ENCODE measurements around the gene CEACAM4.
"Not testable (repeated sequence)": the region's sequence is repeated elsewhere in the genome, so short reads cannot be mapped to it uniquely, and the experiment has no call there.

The CEACAM4 gene

GRCh38 chr19:41582577-41583182 is 44.2 kb downstream of the CEACAM4 start:
- DNase-seq, result not testable (repeated sequence)

- not testable (repeated sequence) for DNase-seq
Measured at GRCh38 chr19:41581068-41581467, 45.8 kb downstream of the CEACAM4 start.

DNA sequence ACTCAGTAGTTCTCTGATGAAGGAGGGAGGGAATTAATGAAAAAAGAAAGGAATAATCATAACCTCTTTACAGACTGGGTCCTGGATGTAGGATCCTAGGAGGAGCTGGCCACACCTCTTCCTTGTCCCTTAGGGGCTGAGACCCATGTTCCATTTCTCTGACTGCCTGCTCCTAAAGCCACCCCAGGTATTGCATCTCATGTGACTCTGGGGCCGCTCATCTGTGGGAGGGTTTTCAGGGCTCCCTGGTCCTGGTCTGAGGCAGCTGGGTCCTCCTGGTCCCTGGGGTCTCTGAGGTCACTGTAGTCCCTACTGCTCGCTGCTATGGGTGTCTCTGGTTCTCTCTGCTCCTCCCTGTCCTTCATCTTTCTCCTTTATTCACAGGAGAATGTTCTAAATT is 48.0 kb downstream of the CEACAM4 start:
- DNase-seq, result no peak

GRCh38 chr19:41577833-41578232 is 49.0 kb downstream of the CEACAM4 start:
- no peak for DNase-seq

- no peak for DNase-seq
Measured at GRCh38 chr19:41577144-41577830, 49.6 kb downstream of the CEACAM4 start.

DNA sequence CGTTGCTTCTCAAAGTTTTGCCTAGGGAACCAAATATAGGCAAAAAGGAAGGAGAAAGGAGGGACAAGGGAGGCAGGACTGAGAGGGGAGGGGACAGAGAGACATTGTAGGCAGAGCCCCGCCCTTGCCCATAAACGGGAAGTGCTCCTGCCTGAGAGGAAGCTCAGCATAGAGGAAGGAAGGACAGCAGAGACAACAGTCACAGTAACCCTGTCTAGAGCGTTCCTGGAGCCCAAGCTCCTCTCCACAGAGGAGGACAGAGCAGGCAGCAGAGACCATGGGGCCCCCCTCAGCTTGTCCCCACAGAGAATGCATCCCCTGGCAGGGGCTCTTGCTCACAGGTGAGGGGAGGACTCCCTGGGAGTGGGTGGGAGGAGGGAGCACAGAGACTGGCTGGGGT is 50.9 kb downstream of the CEACAM4 start, which contains the start of gene CEACAM21:
Gene CEACAM21, plus strand, starts transcription at position 169 of the 400 bp plus-strand sequence. Its CDS starts 109 bp downstream, at position 278.
- no peak for DNase-seq

DNA sequence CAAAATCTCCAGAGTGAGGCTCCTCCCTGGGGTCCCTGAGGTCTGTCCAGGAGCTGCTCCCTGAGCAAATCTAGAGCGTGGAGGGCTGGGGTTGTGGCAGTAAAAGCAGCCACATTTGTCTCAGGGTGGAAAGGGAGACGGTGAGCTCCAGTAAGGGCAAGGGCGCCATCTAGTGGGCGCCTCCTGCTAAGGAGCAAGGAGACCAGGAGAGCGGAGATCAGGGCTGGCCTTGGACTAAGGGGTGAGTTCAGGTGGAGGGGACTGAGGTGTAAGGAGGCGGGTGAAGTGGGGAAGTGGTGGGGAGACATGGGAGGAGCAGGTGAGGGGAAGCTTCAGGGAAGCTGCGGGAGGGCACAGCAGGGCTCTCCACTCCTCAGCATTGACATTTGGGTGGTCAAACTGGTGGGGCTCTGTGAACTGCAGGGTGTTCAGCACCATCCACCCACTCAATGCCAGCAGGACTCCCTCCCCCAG is 56.2 kb downstream of the CEACAM4 start:
- DNase-seq, result peak; percentile 49

- no peak for DNase-seq
Measured at GRCh38 chr19:41570179-41570578, 56.7 kb downstream of the CEACAM4 start.

- DNase-seq, result no peak
Measured at GRCh38 chr19:41569481-41570150, 57.3 kb downstream of the CEACAM4 start.

Data from NCI-H526 treated with DMSO at 0.1 percent for 48 hours (cell line).